ENCODE results near the gene SERPINB1.

The SERPINB1 gene

GRCh38 chr6:2786269-2786668, 55.4 kb downstream of the SERPINB1 start:
- TF ChIP-seq TARDBP (IDR thresholded peaks at IDR 0.05) (no peak), FOXM1 (IDR thresholded peaks at IDR 0.05; ENCODE audit: borderline replicate concordance) (no peak), LEF1 (IDR thresholded peaks at IDR 0.05; ENCODE audit: borderline replicate concordance) (no peak), FOXK2 (IDR thresholded peaks at IDR 0.05) (no peak), PKNOX1 (IDR thresholded peaks at IDR 0.05) (no peak), ARNT (IDR thresholded peaks at IDR 0.05) (no peak), SP1 (IDR thresholded peaks at IDR 0.05) (no peak), NFRKB (IDR thresholded peaks at IDR 0.05) (no peak), ZNF384 (IDR thresholded peaks at IDR 0.05) (no peak), CTBP1 (IDR thresholded peaks at IDR 0.05; ENCODE audit: borderline replicate concordance) (no peak), FOXA1 (IDR thresholded peaks at IDR 0.05) (no peak), HDGF (IDR thresholded peaks at IDR 0.05; ENCODE audit: borderline replicate concordance) (no peak)
- DNase-seq (ENCODE audit: extremely low spot score), result no peak
- POLR2A ChIA-PET, result no interaction called here
- CTCF ChIA-PET, result no interaction called here

DNA sequence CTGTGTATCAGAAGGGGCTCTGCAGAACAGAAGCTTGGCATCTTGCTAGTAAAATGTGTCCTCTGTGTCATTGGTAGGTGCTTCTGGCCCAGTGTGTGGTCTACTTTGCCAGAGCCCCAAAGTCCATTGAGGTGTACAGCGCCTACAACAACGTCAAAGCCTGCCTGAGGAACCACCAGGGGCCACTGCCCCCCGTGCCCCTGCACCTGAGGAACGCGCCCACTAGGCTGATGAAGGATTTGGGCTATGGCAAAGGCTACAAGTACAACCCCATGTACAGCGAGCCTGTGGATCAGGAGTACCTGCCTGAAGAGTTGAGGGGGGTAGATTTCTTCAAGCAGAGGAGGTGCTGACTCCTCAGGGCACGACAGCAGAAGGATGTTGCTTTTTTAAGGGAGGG, 56.7 kb downstream of the SERPINB1 start:
- ChIA-PET POLR2A (no interaction called here), CTCF (no interaction called here)
- DNase-seq (ENCODE audit: extremely low spot score), result no peak
- TF ChIP-seq BHLHE40 (IDR thresholded peaks at IDR 0.05; ENCODE audit: borderline replicate concordance) (no peak), TARDBP (IDR thresholded peaks at IDR 0.05) (no peak), ARNT (IDR thresholded peaks at IDR 0.05) (no peak), CTBP1 (IDR thresholded peaks at IDR 0.05; ENCODE audit: borderline replicate concordance) (no peak), HDGF (IDR thresholded peaks at IDR 0.05; ENCODE audit: borderline replicate concordance) (no peak), FOXA1 (IDR thresholded peaks at IDR 0.05) (no peak), FOXK2 (IDR thresholded peaks at IDR 0.05) (no peak), SP1 (IDR thresholded peaks at IDR 0.05) (no peak), L3MBTL2 (conservative IDR thresholded peaks at IDR 0.05) (no peak), ELF4 (IDR thresholded peaks at IDR 0.05) (no peak)

- no peak for DNase-seq (ENCODE audit: extremely low spot score)
- CTCF ChIA-PET, result interaction anchor here (0.9 to 1.1 kb wide), 3 partner anchors 12 to 70 kb away, joined by 3 to 6 read pairs (median 4); no protein-coding TSS in a partner anchor
- TF ChIP-seq SP1 (IDR thresholded peaks at IDR 0.05) (no peak), TARDBP (IDR thresholded peaks at IDR 0.05) (no peak), BHLHE40 (IDR thresholded peaks at IDR 0.05; ENCODE audit: borderline replicate concordance) (no peak), L3MBTL2 (conservative IDR thresholded peaks at IDR 0.05) (no peak)
- POLR2A ChIA-PET, result no interaction called here
Observed at GRCh38 chr6:2784061-2784460, 57.6 kb downstream of the SERPINB1 start.

GRCh38 chr6:2783188-2783963, 58.3 kb downstream of the SERPINB1 start:
- DNase-seq (ENCODE audit: extremely low spot score), result no peak
- ChIA-PET CTCF (interaction anchor here (0.6 to 1.1 kb wide), 4 partner anchors 11 to 71 kb away, joined by 3 to 6 read pairs (median 4); no protein-coding TSS in a partner anchor), POLR2A (interaction anchor here (1.2 kb wide), 1 partner anchor 58 kb away, joined by 3 read pairs; the partner anchor contains the start of gene SERPINB1)
- TF ChIP-seq ELF4 (IDR thresholded peaks at IDR 0.05) (no peak), NFRKB (IDR thresholded peaks at IDR 0.05) (no peak), LEF1 (IDR thresholded peaks at IDR 0.05; ENCODE audit: borderline replicate concordance) (no peak), HDGF (IDR thresholded peaks at IDR 0.05; ENCODE audit: borderline replicate concordance) (no peak), ARNT (IDR thresholded peaks at IDR 0.05) (no peak), FOXK2 (IDR thresholded peaks at IDR 0.05) (no peak), CTBP1 (IDR thresholded peaks at IDR 0.05; ENCODE audit: borderline replicate concordance) (no peak), PKNOX1 (IDR thresholded peaks at IDR 0.05) (no peak), TARDBP (IDR thresholded peaks at IDR 0.05) (no peak), BHLHE40 (IDR thresholded peaks at IDR 0.05; ENCODE audit: borderline replicate concordance) (no peak), FOXA1 (IDR thresholded peaks at IDR 0.05) (no peak), ZNF384 (IDR thresholded peaks at IDR 0.05) (no peak), SUZ12 (IDR thresholded peaks at IDR 0.05) (no peak), SP1 (IDR thresholded peaks at IDR 0.05) (no peak), FOXM1 (IDR thresholded peaks at IDR 0.05; ENCODE audit: borderline replicate concordance) (no peak), L3MBTL2 (conservative IDR thresholded peaks at IDR 0.05) (no peak)

GRCh38 chr6:2782825-2783187, 58.9 kb downstream of the SERPINB1 start:
- ChIA-PET CTCF (no interaction called here), POLR2A (interaction anchor here (1.2 kb wide), 1 partner anchor 59 kb away, joined by 3 read pairs; the partner anchor contains the start of gene SERPINB1)
- TF ChIP-seq BHLHE40 (IDR thresholded peaks at IDR 0.05; ENCODE audit: borderline replicate concordance) (no peak), FOXA1 (IDR thresholded peaks at IDR 0.05) (no peak), NFRKB (IDR thresholded peaks at IDR 0.05) (no peak), TARDBP (IDR thresholded peaks at IDR 0.05) (no peak), HDGF (IDR thresholded peaks at IDR 0.05; ENCODE audit: borderline replicate concordance) (no peak), ELF4 (IDR thresholded peaks at IDR 0.05) (no peak), ARNT (IDR thresholded peaks at IDR 0.05) (no peak), LEF1 (IDR thresholded peaks at IDR 0.05; ENCODE audit: borderline replicate concordance) (no peak)

DNA sequence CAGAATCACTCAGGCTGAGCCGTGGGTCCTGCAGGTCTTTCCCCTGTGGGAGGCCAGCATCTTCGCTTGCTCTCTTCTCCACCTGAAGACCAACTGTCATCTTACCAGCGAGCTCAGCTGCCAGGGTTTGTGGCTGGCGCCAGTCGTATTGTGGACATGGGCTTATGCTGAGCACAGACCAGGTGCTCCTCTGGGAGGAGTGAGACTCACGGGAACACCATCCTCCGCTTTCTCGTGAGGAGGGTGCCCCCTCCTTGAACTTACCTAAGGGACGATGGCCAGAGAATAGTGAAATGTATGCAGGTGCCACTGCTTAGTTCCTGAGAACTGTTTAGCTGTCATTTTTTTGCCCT, 59.3 kb downstream of the SERPINB1 start:
- DNase-seq (ENCODE audit: extremely low spot score), result no peak
- CTCF ChIA-PET, result no interaction called here

More at GRCh38 chr6:2782825-2783187, 58.9 kb downstream of the SERPINB1 start:
- no peak for DNase-seq (ENCODE audit: extremely low spot score)

More for the DNA sequence above, 59.3 kb downstream of the SERPINB1 start:
- no peak for TF ChIP-seq NFRKB (IDR thresholded peaks at IDR 0.05)
- no peak for TF ChIP-seq L3MBTL2 (conservative IDR thresholded peaks at IDR 0.05)
- TF ChIP-seq LEF1 (IDR thresholded peaks at IDR 0.05; ENCODE audit: borderline replicate concordance), result no peak
- TF ChIP-seq BHLHE40 (IDR thresholded peaks at IDR 0.05; ENCODE audit: borderline replicate concordance), result no peak
- TF ChIP-seq PKNOX1 (IDR thresholded peaks at IDR 0.05), result no peak
- POLR2A ChIA-PET, result interaction anchor here (1.2 kb wide), 1 partner anchor 59 kb away, joined by 3 read pairs; the partner anchor contains the start of gene SERPINB1
